ENCODE data around the gene C10orf143.
"Not testable (repeated sequence)": the region's sequence is repeated elsewhere in the genome, so short reads cannot be mapped to it uniquely, and the experiment has no call there.

Gene C10orf143

DNA sequence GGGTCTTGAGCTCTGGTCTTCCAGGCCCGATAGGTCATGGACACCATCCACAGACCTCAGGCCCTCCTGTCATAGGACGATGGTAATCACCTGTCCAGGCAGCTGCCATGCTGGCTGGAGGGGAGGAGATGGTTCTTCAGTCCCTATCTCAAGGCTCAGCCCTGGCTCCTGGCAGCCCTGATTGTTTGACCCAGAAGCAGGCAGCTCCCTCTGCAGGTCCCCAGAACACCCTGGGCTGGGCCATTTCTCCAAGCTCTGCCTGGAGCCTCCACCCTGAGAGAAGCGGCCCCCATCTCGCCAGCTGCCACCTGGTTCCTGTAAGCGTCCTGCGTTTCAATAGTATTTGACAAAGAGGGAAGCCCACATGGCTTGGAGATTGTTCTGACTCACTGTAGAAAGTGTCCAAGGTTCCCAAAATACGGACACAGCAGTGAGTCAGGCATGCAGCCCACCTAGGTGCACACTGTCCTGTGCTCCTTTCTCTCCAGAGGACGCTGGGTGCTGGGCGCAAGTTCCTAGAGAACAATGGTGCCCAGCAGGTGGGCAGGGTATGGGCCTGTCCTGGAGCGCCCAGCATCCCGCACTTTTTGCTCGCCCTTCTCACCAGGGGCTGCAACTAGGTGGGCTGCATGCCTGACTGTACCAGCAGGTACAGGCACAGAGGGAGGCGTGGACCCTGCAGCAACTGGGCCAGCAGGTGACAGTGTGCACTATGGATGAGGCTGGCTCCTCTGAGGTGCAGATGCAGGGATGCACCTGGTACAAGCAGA, 74.1 kb downstream of the C10orf143 start:
- DNase-seq (ENCODE audit: low read depth in 2 of 2) = no peak

DNA sequence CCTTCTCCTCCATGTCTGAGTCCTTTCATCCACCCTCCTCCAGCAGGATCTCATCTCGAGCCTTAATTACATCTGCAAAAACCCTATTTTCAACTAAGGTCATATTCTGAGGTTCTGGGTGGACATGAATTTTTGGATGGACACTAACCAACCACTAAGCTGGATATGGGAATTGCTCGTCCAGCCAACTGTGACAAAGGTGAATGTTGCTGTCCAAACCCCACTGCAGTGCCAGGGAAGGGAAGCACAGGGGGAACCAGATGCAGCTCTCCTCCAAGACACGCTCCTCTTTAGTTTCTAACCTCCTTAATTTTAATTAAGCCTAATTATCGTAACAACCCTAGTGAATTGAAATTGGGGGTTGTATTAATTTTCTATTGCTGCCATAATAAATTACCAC, 81.4 kb downstream of the C10orf143 start:
- no peak for DNase-seq (ENCODE audit: low read depth in 2 of 2)

GRCh38 chr10:130028465-130028819, 82.2 kb downstream of the C10orf143 start:
- no peak for DNase-seq (ENCODE audit: low read depth in 2 of 2)

DNA sequence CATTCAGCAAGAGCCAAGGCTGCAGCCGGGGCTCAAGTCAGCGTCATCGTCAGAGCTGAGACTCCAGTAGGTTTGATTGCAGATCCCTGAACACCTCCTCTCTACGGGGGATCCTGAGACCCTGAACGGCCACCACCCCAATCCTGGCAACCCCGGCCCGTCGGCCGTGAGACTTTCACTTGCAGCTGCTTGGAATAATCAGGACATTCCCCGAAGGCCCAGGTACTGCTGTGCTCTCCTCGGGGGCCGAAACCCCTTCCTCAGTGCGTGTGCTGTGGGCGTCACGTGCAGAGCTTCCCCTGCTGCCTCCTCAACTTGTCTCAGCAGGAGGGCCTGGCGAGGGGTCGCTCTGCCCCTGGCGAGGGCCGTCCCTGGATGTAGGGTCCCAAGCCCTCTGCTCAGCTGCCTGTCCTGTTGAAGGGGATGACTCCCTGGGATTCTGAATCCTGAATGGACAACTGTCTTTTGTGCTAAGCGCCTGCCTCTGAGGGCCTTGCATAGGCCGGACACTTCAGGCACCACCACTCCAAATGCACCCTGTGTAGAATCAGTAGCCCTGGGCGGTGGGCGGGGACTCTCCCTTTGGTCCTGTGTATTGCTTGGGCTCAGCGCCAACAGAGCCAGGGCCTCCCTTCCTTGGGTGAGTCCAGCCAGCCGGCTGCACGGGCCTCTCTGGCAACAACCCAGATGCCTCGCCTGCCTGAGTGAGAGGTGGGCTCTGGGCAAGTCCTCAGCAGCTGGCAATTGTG, 82.7 kb downstream of the C10orf143 start:
- no peak for DNase-seq (ENCODE audit: low read depth in 2 of 2)

GRCh38 chr10:130026670-130027456, 83.8 kb downstream of the C10orf143 start:
- DNase-seq (ENCODE audit: low read depth in 2 of 2) = no peak

- DNase-seq (ENCODE audit: low read depth in 2 of 2) = no peak
Observed at GRCh38 chr10:130025811-130026485, 84.7 kb downstream of the C10orf143 start.

- DNase-seq (ENCODE audit: low read depth in 2 of 2) = no peak
Observed at GRCh38 chr10:130025326-130025725, 85.3 kb downstream of the C10orf143 start.

- DNase-seq (ENCODE audit: low read depth in 2 of 2) = no peak
Observed at GRCh38 chr10:130024779-130025325, 85.8 kb downstream of the C10orf143 start.

- not testable (repeated sequence) for DNase-seq (ENCODE audit: low read depth in 2 of 2)
Observed at GRCh38 chr10:130024326-130024725, 86.3 kb downstream of the C10orf143 start.

DNA sequence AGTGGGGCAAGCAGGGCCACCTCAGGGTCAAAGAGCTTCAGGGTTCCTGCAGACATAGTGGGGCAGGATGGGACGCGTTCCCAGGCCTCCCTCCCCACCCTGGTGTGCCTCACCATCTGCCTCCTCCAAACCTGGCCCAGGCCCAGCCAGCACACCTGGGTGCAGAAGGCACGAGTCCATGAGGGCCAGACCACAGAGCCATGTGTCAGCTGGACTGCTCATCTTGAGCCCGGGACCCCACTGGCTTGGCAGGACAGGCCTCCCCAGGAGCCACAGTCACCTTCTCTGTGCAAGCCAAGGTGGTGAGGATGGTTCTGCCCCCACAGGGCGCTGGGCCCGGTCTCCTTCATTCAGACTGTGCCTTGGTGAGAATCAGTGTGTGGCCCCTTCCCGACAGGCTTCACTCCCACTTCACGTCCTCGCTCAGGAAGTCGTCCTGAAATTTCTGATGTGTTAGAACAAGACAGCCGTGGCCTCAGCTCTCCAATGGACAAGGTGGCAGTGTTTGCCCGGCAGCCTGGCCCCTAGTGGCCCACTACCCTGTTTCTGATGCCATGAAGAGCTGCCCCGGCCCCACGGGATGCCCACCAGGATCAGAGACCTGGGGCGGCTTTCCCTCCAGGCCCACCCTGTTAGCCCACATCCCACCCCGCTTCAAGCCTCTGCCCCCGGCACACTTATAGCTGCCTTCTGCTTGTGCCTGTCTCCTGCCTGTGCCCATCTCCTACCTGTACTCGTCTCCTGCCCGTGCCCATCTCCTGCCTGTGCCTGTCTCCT, 87.0 kb downstream of the C10orf143 start:
- no peak for DNase-seq (ENCODE audit: low read depth in 2 of 2)

GRCh38 chr10:130022511-130023299, 87.9 kb downstream of the C10orf143 start:
- DNase-seq (ENCODE audit: low read depth in 2 of 2) = no peak

- DNase-seq (ENCODE audit: low read depth in 2 of 2) = no peak
Observed at GRCh38 chr10:130022086-130022485, 88.5 kb downstream of the C10orf143 start.

GRCh38 chr10:130021383-130021950, 89.2 kb downstream of the C10orf143 start:
- DNase-seq (ENCODE audit: low read depth in 2 of 2) = no peak

DNA sequence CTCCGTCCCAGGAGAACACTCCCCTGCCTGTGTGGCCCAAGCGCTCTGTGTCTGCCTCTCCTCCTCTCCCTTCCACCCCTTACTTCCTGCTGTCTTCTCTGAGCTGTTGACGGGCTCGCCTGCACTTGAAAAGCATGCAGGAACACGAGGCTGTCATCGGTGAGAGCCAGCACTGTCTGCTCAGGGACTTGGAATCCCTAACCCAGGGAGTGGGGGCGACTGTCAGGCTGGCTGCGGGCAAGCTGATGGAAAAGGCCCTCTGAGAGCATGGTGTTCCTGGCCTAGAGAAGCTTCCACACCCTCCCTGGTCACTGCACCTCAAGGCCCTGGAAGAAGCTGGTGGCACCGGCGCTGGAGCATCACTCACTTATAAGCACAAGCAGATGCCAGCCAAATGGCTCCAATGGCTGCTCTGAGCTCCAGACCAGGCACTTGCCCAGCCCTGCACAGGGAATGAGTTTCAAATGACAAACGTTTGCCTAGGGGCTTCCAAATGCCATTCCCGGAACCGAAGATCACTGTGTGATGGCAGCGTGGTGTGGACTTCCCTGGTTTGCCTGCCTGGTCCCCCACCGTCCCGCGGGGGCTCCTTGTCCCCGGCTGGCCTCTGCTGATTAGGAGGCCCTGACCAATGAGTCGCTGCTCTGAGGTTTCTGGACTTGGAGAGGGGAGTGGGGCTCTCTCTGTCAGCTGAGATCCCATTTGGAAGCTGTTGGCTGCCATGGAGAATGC, 89.8 kb downstream of the C10orf143 start:
- no peak for DNase-seq (ENCODE audit: low read depth in 2 of 2)

GRCh38 chr10:130018730-130019185, 91.9 kb downstream of the C10orf143 start:
- DNase-seq (ENCODE audit: low read depth in 2 of 2) = no peak

GRCh38 chr10:130018265-130018664, 92.4 kb downstream of the C10orf143 start:
- no peak for DNase-seq (ENCODE audit: low read depth in 2 of 2)

DNA sequence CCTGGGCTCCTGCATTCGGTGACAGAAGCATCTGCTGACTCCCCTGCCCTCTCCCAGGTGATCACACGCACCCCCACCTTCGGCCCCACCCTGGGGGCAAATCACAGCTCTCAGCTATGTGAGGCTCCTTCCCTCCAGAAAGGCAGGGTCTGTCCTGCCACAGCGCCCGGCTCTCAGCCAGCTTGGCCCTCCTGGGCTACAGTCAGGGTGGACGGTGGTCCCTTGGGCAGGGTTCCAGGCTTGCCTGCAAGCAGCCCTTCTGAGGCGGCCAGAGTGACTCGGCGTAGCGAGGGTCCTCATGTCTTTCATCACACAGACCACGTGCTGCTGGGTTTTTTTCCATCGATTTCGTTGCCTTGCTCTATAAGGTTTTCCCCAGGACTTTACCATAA, 93.0 kb downstream of the C10orf143 start:
- no peak for DNase-seq (ENCODE audit: low read depth in 2 of 2)

GRCh38 chr10:130016993-130017630, 93.5 kb downstream of the C10orf143 start:
- no peak for DNase-seq (ENCODE audit: low read depth in 2 of 2)
